Effector memory CD4-positive, alpha-beta T cell (primary cell): Measurements from ENCODE around the gene SLC4A5.

Source experiments
- DNase-seq, 3 donors: peaks; one replicate each; pipeline ENCODE4 v3.0.0-alpha.2; 2020
- H3K27ac ChIP-seq: 2 replicates; pipeline ENCODE4 v1.7.0; 2013; ENCODE audit warnings: mild to moderate bottlenecking, low read length, moderate library complexity; ENCODE audit not compliant: insufficient read depth, poor library complexity, severe bottlenecking
- H3K27me3 ChIP-seq: replicated peaks from 2 replicates; pipeline ENCODE4 v1.7.0; 2013; ENCODE audit warnings: mild to moderate bottlenecking, low read length; ENCODE audit not compliant: insufficient read depth, control insufficient read depth, poor library complexity, severe bottlenecking
- H3K36me3 ChIP-seq: 2 replicates; pipeline ENCODE4 v1.7.0; 2013; ENCODE audit warnings: mild to moderate bottlenecking, low read length, moderate library complexity; ENCODE audit not compliant: control insufficient read depth, insufficient read depth
- H3K4me1 ChIP-seq: 2 replicates; pipeline ENCODE4 v1.7.0; 2013; ENCODE audit warnings: low read length, mild to moderate bottlenecking; ENCODE audit not compliant: control insufficient read depth, insufficient read depth, poor library complexity, severe bottlenecking
- H3K4me3 ChIP-seq: 2 replicates; pipeline ENCODE4 v1.7.0; 2013; ENCODE audit warnings: low read length, low read depth, mild to moderate bottlenecking; ENCODE audit not compliant: insufficient read depth, poor library complexity, severe bottlenecking
- H3K9me3 ChIP-seq: 2 replicates; pipeline ENCODE4 v1.7.0; 2013; ENCODE audit warnings: mild to moderate bottlenecking, low read length, moderate library complexity; ENCODE audit not compliant: control insufficient read depth
- total RNA-seq, 3 donors: gene quantifications; one replicate each; lab custom pipeline; 2026; lab: John Stamatoyannopoulos, UW

Gene SLC4A5, protein sequence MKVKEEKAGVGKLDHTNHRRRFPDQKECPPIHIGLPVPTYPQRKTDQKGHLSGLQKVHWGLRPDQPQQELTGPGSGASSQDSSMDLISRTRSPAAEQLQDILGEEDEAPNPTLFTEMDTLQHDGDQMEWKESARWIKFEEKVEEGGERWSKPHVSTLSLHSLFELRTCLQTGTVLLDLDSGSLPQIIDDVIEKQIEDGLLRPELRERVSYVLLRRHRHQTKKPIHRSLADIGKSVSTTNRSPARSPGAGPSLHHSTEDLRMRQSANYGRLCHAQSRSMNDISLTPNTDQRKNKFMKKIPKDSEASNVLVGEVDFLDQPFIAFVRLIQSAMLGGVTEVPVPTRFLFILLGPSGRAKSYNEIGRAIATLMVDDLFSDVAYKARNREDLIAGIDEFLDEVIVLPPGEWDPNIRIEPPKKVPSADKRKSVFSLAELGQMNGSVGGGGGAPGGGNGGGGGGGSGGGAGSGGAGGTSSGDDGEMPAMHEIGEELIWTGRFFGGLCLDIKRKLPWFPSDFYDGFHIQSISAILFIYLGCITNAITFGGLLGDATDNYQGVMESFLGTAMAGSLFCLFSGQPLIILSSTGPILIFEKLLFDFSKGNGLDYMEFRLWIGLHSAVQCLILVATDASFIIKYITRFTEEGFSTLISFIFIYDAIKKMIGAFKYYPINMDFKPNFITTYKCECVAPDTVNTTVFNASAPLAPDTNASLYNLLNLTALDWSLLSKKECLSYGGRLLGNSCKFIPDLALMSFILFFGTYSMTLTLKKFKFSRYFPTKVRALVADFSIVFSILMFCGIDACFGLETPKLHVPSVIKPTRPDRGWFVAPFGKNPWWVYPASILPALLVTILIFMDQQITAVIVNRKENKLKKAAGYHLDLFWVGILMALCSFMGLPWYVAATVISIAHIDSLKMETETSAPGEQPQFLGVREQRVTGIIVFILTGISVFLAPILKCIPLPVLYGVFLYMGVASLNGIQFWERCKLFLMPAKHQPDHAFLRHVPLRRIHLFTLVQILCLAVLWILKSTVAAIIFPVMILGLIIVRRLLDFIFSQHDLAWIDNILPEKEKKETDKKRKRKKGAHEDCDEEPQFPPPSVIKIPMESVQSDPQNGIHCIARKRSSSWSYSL
- total RNA-seq: 3.1 to 4.7 (median 3.4) reads per million in 3 donors

GRCh38 chr2:74343316-74343715 is at the start of gene SLC4A5:
TSS of gene SLC4A5 (minus strand) at chr2:74343416. CDS start at chr2:74315023, 28,393 bp downstream.
- Histone ChIP-seq H3K4me3 (no peak within 1 kb of the TSS), H3K27ac (no peak within 1 kb of the TSS), H3K4me1 (no peaks in the 10 kb centered on the region), H3K27me3 (no peaks in the 10 kb centered on the region), H3K36me3 (no peaks in the 10 kb centered on the region), H3K9me3 (no peaks in the 10 kb centered on the region)
- DNase-seq: no peak

DNA sequence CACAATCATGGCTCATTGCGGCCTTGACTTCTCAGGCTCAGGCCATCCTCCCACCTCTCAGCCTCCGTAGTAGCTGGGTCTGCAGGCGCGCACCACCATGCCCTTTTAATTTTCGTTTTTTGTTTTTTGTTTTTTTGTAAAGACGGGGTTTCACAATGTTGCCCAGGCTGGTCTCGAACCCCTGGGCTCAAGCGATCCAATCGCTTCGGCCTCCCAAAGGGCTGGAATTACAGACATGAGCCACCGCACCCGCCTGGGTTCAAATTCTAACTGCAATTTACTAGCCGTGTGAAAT is 49.2 kb upstream of the SLC4A5 start:
- H3K27me3 ChIP-seq: no peaks in the 10 kb centered on the region
- H3K9me3 ChIP-seq: no peaks in the 10 kb centered on the region
- H3K4me1 ChIP-seq: peaks cover 21% of the 10 kb centered on the region
- no peak overlapping the region for H3K27ac ChIP-seq
- DNase-seq: no peak
- no peak overlapping the region for H3K4me3 ChIP-seq
- H3K36me3 ChIP-seq: no peaks in the 10 kb centered on the region

DNA sequence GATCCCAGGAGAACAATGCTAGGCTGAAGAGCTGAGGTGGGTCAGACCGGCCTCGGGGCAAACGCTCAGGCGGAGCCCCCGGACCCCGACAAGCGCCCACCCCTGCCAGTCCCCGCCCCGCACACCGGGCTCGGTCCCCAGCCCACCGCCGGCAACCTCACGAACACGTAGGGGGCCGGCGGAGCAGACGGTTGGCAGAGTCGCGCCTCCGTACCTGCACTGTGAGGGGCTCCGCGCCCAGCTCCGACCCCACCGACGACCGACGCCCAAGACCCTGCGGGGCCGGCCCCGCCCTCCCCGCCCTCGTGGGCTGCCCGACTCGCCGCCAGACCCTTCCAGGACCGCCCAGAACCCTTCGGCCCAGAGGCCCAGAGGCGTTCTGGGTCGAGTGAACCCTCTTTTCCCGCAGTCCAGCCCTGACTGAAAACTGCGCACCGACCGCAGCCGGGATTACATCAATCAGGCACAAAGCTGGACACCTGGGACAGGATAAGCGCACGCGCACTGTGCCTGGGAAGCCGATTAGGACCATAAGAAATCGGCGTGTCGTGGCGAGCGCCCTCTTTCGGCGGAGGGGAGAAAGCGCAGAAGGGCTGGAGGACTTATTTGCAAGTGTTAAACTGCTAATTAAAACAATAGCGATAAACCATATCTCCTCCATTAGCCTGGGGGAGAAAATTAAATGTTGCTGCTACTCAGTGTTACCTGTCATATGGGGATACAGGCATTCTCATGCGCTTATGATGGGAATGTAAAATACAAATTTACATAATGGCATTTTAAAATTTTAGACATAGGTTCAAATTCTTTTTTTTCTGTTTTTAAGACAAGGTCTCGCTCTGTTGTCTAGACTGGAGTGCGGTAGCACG is 48.6 kb upstream of the SLC4A5 start:
- H3K36me3 ChIP-seq: no peaks in the 10 kb centered on the region
- peak overlapping the region; percentile 86 for H3K4me3 ChIP-seq
- H3K9me3 ChIP-seq: no peaks in the 10 kb centered on the region
- H3K4me1 ChIP-seq: peaks cover 21% of the 10 kb centered on the region
- DNase-seq: peak; percentile 85 to 92 (median 89)
- peak overlapping the region; percentile 97 for H3K27ac ChIP-seq
- no peaks in the 10 kb centered on the region for H3K27me3 ChIP-seq

- Histone ChIP-seq H3K4me1 (peaks cover 21% of the 10 kb centered on the region), H3K4me3 (peak overlapping the region; percentile 86), H3K36me3 (no peaks in the 10 kb centered on the region), H3K27me3 (no peaks in the 10 kb centered on the region), H3K9me3 (no peaks in the 10 kb centered on the region), H3K27ac (peak overlapping the region; percentile 97)
- DNase-seq: no peak
Measured at GRCh38 chr2:74391209-74391579, 48.0 kb upstream of the SLC4A5 start.

- H3K9me3 ChIP-seq: no peaks in the 10 kb centered on the region
- H3K4me1 ChIP-seq: peaks cover 21% of the 10 kb centered on the region
- no peaks in the 10 kb centered on the region for H3K36me3 ChIP-seq
- DNase-seq: no peak
- H3K27ac ChIP-seq: no peak overlapping the region
- no peaks in the 10 kb centered on the region for H3K27me3 ChIP-seq
- peak overlapping the region; percentile 86 for H3K4me3 ChIP-seq
Measured at GRCh38 chr2:74390606-74391005, 47.4 kb upstream of the SLC4A5 start.

GRCh38 chr2:74387346-74387745 is 44.1 kb upstream of the SLC4A5 start:
- peaks cover 3% of the 10 kb centered on the region for H3K36me3 ChIP-seq
- no peaks in the 10 kb centered on the region for H3K9me3 ChIP-seq
- no peaks in the 10 kb centered on the region for H3K27me3 ChIP-seq
- no peak overlapping the region for H3K4me3 ChIP-seq
- H3K27ac ChIP-seq: no peak overlapping the region
- peaks cover 21% of the 10 kb centered on the region for H3K4me1 ChIP-seq
- DNase-seq: no peak

DNA sequence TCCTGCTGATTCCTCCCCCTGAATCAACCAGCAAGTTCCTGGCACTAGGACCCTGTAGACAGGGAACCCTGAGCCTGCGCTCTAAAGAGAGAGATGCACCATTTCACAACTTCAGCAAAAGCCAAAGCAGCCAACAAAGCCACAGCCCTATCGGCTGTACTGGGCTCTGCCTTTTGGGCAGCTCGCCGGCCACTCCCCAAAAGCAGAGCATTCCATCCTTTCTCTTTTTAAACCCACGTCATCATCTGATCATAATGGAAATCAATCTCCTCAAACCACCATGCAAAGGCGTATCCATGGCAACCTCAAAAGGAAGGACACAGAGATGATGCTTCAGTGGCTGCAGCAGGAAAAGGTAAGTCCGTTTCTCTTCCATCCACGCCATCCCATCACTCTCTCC is 42.2 kb upstream of the SLC4A5 start:
- H3K4me3 ChIP-seq: no peak overlapping the region
- no peaks in the 10 kb centered on the region for H3K9me3 ChIP-seq
- DNase-seq: no peak
- peaks cover 3% of the 10 kb centered on the region for H3K36me3 ChIP-seq
- peaks cover 14% of the 10 kb centered on the region for H3K4me1 ChIP-seq
- H3K27me3 ChIP-seq: no peaks in the 10 kb centered on the region
- no peak overlapping the region for H3K27ac ChIP-seq

GRCh38 chr2:74384051-74384450 is 40.8 kb upstream of the SLC4A5 start:
- H3K4me3 ChIP-seq: no peak overlapping the region
- no peak overlapping the region for H3K27ac ChIP-seq
- H3K4me1 ChIP-seq: peaks cover 12% of the 10 kb centered on the region
- no peaks in the 10 kb centered on the region for H3K9me3 ChIP-seq
- H3K36me3 ChIP-seq: peaks cover 3% of the 10 kb centered on the region
- DNase-seq: no peak
- H3K27me3 ChIP-seq: no peaks in the 10 kb centered on the region

DNA sequence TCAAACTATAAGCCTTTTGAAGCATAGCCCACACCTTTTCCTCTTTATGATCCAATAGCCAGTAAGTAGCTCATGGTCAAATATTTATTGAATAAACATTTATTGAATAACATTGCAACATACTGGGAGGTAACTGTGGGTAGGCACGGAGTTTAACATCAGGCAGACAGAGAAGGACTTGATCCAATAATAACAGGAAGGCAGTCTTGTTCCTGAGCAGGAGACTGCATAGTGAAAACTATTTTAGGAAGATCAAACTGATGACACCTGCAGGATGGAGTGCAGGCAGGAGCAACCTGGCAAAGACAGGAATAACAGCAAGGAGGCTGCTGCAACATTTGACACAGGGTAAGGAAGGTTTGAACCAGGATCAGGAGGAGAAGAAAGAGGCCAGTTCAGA is 40.0 kb upstream of the SLC4A5 start:
- Histone ChIP-seq H3K4me1 (peaks cover 12% of the 10 kb centered on the region), H3K27ac (no peak overlapping the region)
- DNase-seq: no peak

More for the DNA sequence above, 40.0 kb upstream of the SLC4A5 start:
- no peaks in the 10 kb centered on the region for H3K27me3 ChIP-seq
- no peaks in the 10 kb centered on the region for H3K9me3 ChIP-seq
- H3K36me3 ChIP-seq: peaks cover 3% of the 10 kb centered on the region
- H3K4me3 ChIP-seq: no peak overlapping the region
